Measurements from ENCODE around the gene GPR65.

GPR65 gene

DNA sequence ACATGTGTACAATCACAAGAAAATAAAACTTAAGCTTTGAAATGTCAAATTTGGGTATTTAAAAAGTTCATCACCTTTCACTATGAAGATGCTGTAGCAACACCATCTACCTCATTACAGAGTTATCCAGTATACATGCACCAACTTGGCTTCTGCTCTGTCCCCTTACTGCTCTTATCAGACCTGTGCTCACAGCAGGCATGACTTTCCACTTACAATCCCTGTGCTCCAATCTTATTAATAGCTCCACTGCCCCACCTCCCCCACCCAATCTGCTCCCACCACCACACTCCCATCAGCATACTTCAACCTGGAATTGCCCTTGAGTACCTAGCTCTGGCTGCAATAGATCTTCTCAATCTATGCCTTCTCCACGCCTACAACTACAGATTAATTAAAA is 25.2 kb upstream of the GPR65 start:
- TF ChIP-seq, protein P1, sequence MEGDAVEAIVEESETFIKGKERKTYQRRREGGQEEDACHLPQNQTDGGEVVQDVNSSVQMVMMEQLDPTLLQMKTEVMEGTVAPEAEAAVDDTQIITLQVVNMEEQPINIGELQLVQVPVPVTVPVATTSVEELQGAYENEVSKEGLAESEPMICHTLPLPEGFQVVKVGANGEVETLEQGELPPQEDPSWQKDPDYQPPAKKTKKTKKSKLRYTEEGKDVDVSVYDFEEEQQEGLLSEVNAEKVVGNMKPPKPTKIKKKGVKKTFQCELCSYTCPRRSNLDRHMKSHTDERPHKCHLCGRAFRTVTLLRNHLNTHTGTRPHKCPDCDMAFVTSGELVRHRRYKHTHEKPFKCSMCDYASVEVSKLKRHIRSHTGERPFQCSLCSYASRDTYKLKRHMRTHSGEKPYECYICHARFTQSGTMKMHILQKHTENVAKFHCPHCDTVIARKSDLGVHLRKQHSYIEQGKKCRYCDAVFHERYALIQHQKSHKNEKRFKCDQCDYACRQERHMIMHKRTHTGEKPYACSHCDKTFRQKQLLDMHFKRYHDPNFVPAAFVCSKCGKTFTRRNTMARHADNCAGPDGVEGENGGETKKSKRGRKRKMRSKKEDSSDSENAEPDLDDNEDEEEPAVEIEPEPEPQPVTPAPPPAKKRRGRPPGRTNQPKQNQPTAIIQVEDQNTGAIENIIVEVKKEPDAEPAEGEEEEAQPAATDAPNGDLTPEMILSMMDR (IDR thresholded peaks at IDR 0.05) = no peak

DNA sequence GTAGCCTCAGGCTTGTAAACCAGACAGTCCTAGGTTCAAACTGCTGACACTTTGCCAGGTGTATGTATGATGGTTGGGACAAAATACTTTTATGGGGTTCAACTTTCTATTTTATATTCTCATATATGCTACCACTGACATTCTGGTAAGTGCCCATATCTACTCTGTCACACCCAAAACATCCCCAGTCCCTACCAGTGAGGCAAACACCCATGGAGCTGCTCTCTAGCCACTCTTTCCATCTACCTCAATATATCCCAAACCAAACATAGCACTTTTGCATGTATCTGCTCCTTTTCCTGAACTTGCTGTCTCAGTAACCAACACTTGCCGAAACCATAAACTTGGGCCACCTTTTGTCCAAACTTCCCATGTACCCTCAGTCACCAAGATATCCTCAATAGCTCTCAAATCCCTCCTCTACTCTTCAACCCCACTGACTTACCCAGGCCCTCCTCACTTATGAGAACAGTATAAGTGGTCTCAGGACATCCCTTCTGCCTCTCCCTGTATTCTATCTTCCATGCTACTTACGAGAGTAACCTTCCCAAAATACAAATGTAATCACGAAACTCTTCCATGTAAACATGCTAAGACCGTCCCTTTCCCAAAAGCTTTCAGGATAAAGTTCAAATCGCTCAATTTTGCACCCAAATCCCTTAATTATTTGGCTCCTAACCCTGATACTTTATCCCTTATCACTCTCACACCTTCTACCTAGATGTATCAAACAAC is 15.5 kb upstream of the GPR65 start:
- TF ChIP-seq, protein P1 (IDR thresholded peaks at IDR 0.05) = no peak

DNA sequence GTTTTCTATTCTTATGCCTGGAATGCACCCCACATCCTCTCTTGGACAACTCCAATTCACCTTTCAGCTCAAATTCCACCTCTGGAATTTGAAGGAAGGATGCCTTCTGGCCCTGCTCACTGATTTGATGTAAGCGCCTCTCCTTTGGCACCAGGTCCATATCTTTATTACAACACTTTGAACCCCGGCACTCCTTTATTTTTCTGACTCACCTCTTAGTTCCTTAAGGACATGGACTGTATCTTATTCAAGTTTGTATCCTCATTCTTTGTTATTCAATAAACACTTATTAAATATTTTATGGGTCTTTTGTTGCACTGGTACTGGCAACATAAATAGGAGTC is 15.0 kb upstream of the GPR65 start:
- TF ChIP-seq, protein P1 (IDR thresholded peaks at IDR 0.05) = no peak

DNA sequence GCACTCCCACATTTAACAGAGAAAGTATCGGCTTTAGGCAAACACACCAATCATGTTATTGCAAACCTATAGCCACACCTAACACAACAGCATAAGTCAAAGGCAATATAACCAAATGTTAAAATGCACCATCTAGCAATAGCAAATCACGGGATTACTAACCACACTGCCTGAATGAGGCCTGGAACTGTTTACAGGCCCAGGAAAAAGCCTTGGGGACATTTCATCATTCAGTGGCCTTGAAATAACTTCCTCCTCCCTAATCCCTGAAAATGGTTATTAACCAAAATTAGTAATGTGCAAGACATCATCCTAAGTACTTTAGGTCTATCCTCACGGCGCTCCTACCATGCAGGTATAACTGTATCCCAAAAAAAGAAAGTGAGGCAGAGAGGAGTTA is 14.3 kb upstream of the GPR65 start:
- TF ChIP-seq, protein P1 (IDR thresholded peaks at IDR 0.05) = no peak

DNA sequence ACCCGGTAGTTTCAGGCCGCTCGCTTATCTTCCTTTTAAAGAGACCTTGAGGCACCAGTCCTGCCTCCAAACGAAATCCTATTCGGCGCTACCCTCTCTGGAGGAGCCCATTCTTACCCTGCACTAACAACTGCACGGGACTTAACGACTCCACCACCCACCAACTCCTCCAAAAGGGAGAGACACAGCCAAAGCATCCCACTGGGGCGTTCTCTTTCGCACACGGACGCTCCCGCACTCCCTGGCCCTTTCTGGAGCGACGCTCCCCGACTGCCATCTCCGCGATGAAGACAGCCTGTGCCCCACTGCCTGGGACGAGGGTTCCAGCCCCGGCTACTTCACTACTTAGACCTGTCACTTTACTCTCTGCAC is 12.6 kb upstream of the GPR65 start:
- TF ChIP-seq, protein P1 (IDR thresholded peaks at IDR 0.05) = no peak

DNA sequence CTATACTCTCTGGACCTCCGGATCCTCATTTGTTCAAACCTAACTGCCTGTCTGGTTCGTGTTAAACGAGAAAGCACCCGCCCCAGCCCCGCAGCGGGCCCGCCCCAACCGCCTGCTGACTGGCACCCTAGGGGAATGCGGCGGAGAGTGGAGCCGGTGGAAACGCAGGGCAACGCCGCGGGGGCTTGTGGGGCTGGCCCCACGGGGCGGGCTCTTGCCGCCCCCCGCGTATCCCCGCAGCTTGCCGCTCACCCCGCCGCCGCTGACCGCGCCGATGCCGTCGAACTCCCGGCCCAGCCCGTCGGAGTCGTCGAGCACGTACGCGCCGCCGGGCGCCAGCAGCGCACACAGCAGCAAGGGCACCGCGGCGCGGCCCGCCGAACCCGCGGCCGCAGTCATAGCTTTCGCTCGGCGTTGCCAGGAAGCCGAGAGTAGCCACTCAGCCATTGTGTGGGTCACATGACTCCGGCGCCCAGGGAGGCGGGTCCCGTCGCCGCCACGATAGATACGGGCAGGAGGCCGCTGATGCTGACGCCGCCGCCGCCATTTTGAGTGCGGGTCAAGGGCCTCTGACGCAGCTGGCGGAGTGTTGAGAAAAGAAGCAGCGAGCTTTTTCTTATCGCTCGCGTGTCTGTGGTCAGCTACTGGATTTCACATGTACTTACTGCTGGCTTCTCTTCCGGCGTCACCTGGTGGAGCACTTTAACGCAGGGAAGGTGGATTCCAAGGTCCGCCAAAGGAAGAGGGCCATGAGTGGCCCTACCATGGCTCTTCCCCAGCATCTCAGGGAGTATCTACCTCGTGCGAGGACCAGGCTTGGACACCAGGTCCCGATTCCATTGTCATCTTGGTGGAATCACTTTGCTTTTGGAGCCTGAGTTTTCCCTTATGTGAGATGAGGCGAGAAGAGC is 12.0 kb upstream of the GPR65 start, which contains the start of gene GALC:
Gene GALC, minus strand, starts transcription at position 465 of the 911 bp plus-strand sequence. Its CDS starts 18 bp downstream, at position 447.
- TF ChIP-seq, protein P1 (IDR thresholded peaks at IDR 0.05) = no peak

DNA sequence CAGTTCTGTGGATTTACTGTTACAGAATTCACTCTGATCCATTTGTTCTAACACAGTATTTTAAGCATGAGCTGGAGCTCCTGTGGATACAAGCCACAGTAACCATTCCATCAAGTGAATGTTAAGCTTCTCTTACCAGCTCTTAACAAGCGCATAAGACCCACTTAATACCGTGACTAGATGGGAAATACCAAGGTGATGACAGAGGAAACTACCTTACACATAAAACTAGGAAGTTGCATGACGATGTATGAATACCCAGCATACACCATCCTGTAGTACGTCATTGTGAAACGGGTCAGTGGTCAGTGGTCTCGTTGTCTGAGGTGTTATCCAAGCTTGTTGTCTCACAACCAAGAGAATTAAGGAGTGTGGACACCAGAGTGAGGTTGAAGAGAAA is 10.0 kb upstream of the GPR65 start:
- TF ChIP-seq, protein P1 (IDR thresholded peaks at IDR 0.05) = no peak

All from LNCAP (cell line).